HuH-7 (cell line): ENCODE data around the gene BFSP2.

Experiments
- DNase-seq: peaks from one replicate; pipeline ENCODE4 v3.0.0; 2011; ENCODE audit warnings: low spot score

Gene BFSP2

GRCh38 chr3:133383741-133384140 lies 16.1 kb upstream of the BFSP2 start:
- no peak for DNase-seq

GRCh38 chr3:133384331-133385027 lies 15.4 kb upstream of the BFSP2 start:
- DNase-seq = peak; percentile 85

- DNase-seq = no peak
Measured at GRCh38 chr3:133386876-133387275, 13.0 kb upstream of the BFSP2 start.

GRCh38 chr3:133387341-133387740 lies 12.5 kb upstream of the BFSP2 start:
- DNase-seq = no peak

GRCh38 chr3:133388696-133389395 lies 11.0 kb upstream of the BFSP2 start:
- DNase-seq = no peak

GRCh38 chr3:133390715-133391114 lies 9.1 kb upstream of the BFSP2 start:
- no peak for DNase-seq

GRCh38 chr3:133393204-133393603 lies 6.7 kb upstream of the BFSP2 start:
- DNase-seq = no peak

- DNase-seq = no peak
Measured at GRCh38 chr3:133393691-133394474, 6.0 kb upstream of the BFSP2 start.

- DNase-seq = no peak
Measured at GRCh38 chr3:133394561-133395311, 5.1 kb upstream of the BFSP2 start.

GRCh38 chr3:133396906-133397305 lies 3.0 kb upstream of the BFSP2 start:
- no peak for DNase-seq

GRCh38 chr3:133401374-133402135 lies 1.7 kb downstream of the BFSP2 start:
- DNase-seq = no peak

- DNase-seq = no peak
Measured at GRCh38 chr3:133404920-133405319, 5.1 kb downstream of the BFSP2 start.

GRCh38 chr3:133408366-133408765 lies 8.5 kb downstream of the BFSP2 start:
- DNase-seq = no peak

- DNase-seq = no peak
Measured at GRCh38 chr3:133408961-133409360, 9.1 kb downstream of the BFSP2 start.

GRCh38 chr3:133410191-133410892 lies 10.5 kb downstream of the BFSP2 start:
- DNase-seq = no peak

GRCh38 chr3:133412183-133413132 lies 12.6 kb downstream of the BFSP2 start:
- DNase-seq = no peak

GRCh38 chr3:133413161-133414020 lies 13.5 kb downstream of the BFSP2 start:
- peak; percentile 49 for DNase-seq

GRCh38 chr3:133414021-133414392 lies 14.2 kb downstream of the BFSP2 start:
- DNase-seq = no peak

- no peak for DNase-seq
Measured at GRCh38 chr3:133418361-133418760, 18.5 kb downstream of the BFSP2 start.
